ENCODE measurements around the gene ATP2B2. TPM values are rescaled to one million over a fixed set of nuclear protein-coding genes. Genes with fewer than 3 reads are reported as not detected.

ATP2B2 gene
- total RNA-seq, 1 donor from 2014 or later = 0.42 TPM

- no peak for DNase-seq (ENCODE audit: low read depth, low spot score)
- no peaks in the 10 kb centered on the region for H3K4me1 Mint-ChIP-seq
- H3K4me3 Mint-ChIP-seq = no peak overlapping the region
- peaks cover 78% of the 10 kb centered on the region for H3K27me3 Mint-ChIP-seq (ENCODE audit: low read depth)
- no peaks in the 10 kb centered on the region for H3K36me3 Mint-ChIP-seq (ENCODE audit: low read depth)
- TF ChIP-seq CTCF (conservative IDR thresholded peaks at IDR 0.05) = no peak
- no peaks in the 10 kb centered on the region for H3K9me3 Mint-ChIP-seq
- no peak overlapping the region for H3K27ac Mint-ChIP-seq (ENCODE audit: unreplicated experiment)
Observed at GRCh38 chr3:10456981-10457380, 48.4 kb downstream of the ATP2B2 start.

- Mint-ChIP-seq H3K4me1 (no peaks in the 10 kb centered on the region), H3K4me3 (no peak overlapping the region), H3K9me3 (no peaks in the 10 kb centered on the region), H3K27me3 (ENCODE audit: low read depth) (peaks cover 83% of the 10 kb centered on the region), H3K36me3 (ENCODE audit: low read depth) (no peaks in the 10 kb centered on the region), H3K27ac (ENCODE audit: unreplicated experiment) (no peak overlapping the region)
- TF ChIP-seq CTCF (conservative IDR thresholded peaks at IDR 0.05) = no peak
- no peak for DNase-seq (ENCODE audit: low read depth, low spot score)
Observed at GRCh38 chr3:10455545-10455914, 49.9 kb downstream of the ATP2B2 start.

- H3K27me3 Mint-ChIP-seq (ENCODE audit: low read depth) = peaks cover 82% of the 10 kb centered on the region
- no peak overlapping the region for H3K27ac Mint-ChIP-seq (ENCODE audit: unreplicated experiment)
- H3K4me3 Mint-ChIP-seq = no peak overlapping the region
- no peaks in the 10 kb centered on the region for H3K9me3 Mint-ChIP-seq
- no peak for TF ChIP-seq CTCF (conservative IDR thresholded peaks at IDR 0.05)
- no peaks in the 10 kb centered on the region for H3K4me1 Mint-ChIP-seq
- H3K36me3 Mint-ChIP-seq (ENCODE audit: low read depth) = no peaks in the 10 kb centered on the region
- no peak for DNase-seq (ENCODE audit: low read depth, low spot score)
Observed at GRCh38 chr3:10454907-10455544, 50.4 kb downstream of the ATP2B2 start.

GRCh38 chr3:10453431-10454163 lies 51.8 kb downstream of the ATP2B2 start:
- Mint-ChIP-seq H3K27me3 (ENCODE audit: low read depth) (peaks cover 75% of the 10 kb centered on the region), H3K4me1 (no peaks in the 10 kb centered on the region)

More at GRCh38 chr3:10453431-10454163, 51.8 kb downstream of the ATP2B2 start:
- no peak for TF ChIP-seq CTCF (conservative IDR thresholded peaks at IDR 0.05)
- Mint-ChIP-seq H3K9me3 (no peaks in the 10 kb centered on the region), H3K27ac (ENCODE audit: unreplicated experiment) (no peak overlapping the region), H3K4me3 (no peak overlapping the region), H3K36me3 (ENCODE audit: low read depth) (no peaks in the 10 kb centered on the region)
- DNase-seq (ENCODE audit: low read depth, low spot score) = no peak

All from neural crest cell (in vitro differentiated cells).